GM19035 (cell line): ENCODE results near the gene DIAPH2.
A peak's percentile ranks its signal among the peaks of the same experiment; 100 is the strongest.
"Not testable (repeated sequence)": the region's sequence is repeated elsewhere in the genome, so short reads cannot be mapped to it uniquely, and the experiment has no call there.

Source experiments
- ATAC-seq: cut with Tn5 transposase; IDR thresholded peaks from one replicate; pipeline ENCODE4 v1.9.1; 2021; ENCODE audit not compliant: unreplicated experiment

The DIAPH2 gene

DNA sequence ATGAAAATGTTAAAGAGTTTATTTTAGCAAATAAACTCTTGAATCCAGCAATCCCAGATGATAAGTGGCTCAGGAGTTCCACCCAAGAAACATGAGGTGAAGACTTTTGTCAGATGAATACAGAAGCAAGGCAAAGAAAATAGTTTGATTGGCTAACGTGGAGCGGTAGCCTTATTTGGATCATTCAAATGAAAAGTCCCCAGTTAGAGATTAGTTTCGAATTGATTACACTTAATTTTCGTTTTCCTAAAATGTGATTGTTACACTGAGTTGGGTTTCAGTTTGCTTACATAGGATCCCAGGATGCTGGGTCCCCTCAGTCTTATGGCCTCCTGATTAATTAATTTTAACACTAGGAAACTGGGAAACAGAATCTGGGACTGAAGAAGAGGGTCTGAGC is 122.7 kb downstream of the DIAPH2 start:
- ATAC-seq: no peak

DNA sequence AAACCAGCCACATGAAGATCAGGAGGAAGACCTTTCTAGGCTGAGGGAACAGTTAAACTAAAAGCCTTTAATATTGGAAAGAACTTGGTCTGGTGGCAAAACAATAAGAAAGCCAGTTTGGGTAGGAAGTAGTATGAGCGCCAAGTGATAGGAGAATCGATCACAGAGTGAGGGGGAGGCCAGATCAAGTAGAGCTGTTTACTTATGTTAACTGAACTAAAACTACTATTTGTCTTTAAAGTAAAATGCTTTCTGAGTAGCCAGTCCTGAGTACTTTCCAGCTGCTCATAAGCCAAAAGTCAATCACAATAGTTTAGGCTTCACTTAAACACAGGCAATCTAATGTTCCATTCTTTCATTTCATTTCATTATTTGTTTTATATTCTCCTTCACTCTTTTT is 136.3 kb downstream of the DIAPH2 start:
- no peak for ATAC-seq

DNA sequence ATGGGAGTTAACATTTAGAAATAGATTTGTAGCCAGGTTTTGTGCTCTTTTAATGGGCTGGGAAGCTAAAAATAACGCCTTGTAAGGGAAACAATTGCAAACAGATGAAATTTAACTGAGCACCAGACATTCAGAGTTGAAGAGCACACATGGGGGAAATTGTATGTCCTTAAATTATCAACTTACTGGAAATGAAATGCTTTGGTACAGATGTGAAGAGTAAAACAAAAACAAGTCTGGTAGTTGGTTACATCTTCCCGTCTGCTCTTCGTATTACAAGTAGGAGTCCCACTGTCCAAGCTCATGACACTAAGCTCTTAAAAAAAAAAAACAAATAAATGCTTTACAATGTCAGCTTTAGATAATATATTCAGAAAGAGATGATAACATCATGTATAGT is 139.5 kb downstream of the DIAPH2 start:
- no peak for ATAC-seq

DNA sequence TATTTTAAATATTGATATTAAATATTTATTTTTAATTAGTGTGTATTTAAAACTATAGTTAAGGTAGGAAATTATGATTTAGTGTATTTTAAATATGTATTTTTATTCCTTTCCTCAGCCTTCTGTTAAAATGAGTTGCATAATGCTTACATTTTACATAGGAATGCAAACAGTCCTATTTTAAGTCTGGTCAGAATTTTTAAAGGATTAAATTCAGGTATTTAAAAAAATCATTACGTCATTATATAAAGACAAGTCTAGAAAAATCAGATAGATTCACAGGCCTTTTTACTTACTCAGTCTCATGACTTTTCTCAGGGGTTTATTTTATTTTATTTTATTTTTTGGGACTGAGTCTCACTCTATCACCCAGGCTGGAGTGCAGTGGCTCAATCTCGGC is 148.7 kb downstream of the DIAPH2 start:
- ATAC-seq: no peak

DNA sequence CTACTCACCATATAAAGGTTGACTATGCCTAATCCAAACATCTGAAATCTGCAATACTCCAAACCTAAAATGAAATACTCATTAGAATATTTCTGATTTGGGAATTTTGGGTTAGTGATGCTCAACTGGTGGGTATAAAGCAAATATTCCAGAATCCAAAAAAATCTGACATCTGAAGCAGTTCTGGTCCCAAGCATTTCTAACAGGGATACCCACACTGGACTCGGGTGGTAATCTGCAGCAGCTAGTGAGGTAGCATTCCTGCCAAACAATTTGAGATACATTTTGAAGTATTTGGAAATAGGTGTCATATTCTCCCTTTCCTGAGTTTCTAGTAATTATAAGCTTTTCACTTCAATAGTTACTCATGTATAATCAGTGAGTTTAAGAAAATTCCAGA is 149.5 kb downstream of the DIAPH2 start:
- no peak for ATAC-seq

DNA sequence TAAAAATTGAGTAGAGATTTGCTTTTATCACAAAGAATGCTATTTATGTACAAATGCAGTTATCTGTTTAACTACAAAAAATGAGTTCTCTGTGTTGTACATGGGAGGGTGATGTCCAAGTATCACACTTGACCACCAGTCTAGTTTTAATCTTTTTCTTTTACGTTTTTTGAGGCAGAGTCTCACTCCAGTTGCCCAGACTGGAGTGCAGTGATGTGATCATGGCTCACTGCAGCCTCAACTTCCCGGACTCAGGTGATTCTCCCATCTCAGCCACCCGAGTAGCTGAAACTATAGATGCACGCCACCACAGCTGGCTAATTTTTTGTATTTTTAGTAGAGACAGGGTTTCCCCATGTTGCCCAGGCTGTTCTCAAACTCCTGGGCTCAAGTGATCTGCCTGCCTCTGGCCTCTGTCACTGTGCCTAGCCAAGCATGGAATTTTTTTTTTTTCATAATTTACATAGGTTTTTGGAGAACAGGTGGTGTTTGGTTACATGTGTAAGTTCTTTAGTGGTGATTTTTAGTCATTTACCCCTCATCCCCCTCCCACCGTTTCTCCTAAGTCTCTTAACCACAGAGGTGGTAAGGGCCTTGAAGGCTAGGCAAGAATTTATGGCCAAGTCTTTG is 151.1 kb downstream of the DIAPH2 start:
- peak; percentile 83 for ATAC-seq

DNA sequence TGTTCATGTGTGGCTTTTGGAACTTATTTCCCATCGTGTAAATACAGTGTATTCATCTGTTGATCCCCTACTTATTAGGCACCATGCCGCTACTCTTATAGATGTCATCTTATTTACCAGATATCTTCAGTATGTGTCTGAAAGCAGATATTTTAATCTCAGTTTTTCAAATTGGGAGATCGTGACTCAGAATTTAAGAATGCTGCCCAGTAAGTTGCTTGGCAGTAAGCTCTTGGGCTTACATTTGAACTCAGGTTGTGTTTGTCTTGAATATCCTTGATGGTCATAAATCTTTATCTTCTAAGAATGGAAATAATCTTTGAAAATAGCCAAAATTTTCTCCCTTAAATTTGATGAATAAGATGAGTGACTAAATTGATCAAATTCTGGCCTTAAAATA is 153.2 kb downstream of the DIAPH2 start:
- no peak for ATAC-seq

DNA sequence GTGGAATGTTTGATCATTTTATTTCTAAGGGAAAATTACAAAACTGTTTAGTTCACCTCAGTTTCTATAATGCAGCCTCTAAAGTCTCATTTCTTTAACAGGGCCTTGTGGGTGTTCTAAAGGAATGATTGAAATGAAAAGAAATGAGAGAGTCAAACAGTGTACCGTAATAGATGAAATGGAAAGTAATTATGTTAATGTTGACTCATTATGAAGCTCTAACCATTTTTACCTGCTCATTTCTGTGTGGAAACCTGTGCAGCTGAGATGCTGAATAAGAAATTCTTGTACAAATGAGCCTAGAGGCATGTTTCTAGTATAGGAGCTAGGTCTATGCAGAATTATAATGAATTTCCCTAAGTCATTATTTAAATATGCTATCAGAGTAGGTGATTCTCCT is 153.9 kb downstream of the DIAPH2 start:
- no peak for ATAC-seq

DNA sequence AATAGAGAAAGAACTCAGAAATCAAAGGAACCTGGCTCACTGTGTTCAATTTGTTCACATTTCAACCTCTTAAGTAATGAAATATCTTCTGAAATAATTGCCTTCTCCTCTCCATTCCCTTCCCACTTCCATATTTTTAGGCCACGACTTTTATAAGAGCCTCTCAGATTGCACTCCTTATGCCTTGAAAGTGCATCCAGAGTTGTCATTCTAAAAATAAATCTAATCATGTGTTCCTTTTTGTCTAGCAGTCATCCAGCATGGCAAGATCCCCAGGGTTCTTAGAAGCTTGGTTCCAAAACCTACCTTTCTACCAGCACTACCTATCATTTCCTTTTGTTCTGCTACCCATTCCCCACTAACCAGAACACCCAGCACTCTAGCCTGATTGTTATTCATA is 156.7 kb downstream of the DIAPH2 start:
- ATAC-seq: no peak

DNA sequence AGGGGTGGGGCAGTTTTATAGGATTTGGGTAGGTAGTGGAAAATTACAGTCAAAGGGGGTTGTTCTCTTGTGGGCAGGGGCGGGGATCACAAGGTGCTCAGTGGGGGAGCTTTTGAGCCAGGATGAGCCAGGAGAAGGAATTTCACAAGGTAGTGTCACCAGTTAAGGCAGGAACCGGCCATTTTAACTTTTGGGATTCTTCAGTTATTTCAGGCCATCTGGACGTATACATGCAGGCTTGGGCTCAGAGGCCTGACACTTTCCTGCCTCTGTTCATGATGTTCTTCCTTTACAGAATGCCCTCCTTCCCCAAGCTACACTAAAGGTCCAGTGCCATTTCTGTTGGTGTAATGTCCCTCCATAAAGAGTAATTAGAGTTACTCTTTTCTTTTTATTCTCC is 157.2 kb downstream of the DIAPH2 start:
- ATAC-seq: not testable (repeated sequence)

DNA sequence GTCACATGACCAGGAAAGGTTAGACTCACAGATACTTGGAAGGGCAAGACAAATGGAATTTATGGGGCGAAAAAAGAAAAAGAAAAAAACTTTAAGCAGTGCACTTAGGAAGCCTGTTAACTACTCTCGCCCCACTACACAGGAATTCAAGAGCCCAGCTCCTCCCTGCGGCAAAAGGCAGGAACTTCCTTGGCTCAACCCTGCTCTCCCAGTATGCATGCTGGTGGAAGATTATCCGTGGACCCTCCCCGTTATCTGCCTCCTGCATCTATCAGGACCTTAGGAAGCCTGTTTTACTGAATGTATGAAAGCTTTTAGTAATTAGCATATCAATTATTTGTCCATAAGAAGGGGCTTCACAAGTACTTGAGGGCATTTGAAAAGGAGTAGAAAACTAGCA is 158.9 kb downstream of the DIAPH2 start:
- ATAC-seq: no peak

DNA sequence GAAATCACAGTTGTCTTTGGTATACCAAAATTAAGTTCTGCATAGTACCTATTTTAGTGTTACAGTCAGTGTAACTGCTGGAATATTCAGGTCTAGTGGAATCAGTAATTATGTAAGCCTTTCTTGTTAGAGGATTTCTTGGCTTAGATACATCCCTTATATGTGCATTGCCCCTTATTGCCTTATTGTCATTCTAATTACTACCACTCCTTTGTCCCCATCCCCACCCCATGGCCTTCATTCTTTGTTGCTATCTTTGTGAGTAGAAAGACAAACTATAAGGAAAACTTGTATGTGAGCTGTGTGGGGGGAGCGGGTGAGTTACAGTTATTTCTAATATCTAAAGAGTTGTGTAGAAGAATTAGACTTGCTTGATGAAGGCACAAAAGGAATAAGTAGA is 162.2 kb downstream of the DIAPH2 start:
- no peak for ATAC-seq

DNA sequence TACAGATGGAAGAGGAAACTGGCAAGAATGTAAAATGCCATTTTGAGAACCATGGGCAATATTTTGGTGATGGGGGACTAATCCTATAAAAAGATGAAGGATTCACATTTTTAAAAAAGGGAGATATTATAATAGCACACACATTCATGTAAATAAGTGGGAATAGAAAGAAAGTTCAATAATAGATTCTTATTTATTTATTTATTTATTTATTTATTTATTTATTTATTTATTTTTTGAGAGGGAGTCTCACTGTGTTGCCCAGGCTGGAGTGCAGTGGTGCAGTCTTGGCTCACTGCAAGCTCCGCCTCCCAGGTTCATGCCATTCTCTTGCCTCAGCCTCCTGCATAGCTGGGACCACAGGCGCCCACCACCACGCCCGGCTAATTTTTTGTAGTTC is 174.8 kb downstream of the DIAPH2 start:
- not testable (repeated sequence) for ATAC-seq

DNA sequence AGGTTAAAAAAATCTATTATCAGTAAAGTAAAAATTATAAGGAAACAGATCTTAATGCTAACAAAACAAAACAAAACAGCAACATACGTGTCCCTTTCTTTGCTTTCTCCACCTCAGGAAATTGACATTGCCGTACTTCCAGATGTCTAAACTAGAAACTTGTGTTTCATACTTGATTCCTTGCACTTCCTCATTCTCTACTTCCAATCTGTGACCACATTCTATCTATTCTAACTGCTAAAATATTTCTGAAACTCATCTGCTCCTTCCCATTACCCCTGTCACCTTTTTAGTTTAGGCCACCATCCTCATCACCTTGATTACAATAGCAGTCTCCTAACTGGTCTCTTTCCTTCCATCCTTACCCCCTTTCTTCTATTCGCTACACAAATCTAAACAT is 176.6 kb downstream of the DIAPH2 start:
- ATAC-seq: no peak

DNA sequence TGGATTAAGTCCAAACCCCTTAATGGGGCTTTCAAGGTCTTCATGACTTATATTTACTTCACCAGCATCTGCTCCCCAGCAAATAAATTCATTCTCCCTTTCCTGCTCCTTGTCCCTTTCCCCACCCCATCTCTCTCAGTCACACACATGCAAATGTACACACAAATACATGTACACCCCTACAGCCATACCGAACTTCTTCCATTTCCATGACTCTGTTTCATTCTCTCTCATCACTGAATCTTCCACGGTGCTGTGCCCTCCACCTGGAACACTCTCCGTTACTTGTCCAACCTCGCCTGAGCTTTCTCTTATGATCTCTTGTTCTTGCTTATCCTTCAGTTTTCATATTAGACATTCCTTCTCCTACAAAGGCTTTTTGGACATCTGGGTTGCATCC is 177.0 kb downstream of the DIAPH2 start:
- no peak for ATAC-seq

DNA sequence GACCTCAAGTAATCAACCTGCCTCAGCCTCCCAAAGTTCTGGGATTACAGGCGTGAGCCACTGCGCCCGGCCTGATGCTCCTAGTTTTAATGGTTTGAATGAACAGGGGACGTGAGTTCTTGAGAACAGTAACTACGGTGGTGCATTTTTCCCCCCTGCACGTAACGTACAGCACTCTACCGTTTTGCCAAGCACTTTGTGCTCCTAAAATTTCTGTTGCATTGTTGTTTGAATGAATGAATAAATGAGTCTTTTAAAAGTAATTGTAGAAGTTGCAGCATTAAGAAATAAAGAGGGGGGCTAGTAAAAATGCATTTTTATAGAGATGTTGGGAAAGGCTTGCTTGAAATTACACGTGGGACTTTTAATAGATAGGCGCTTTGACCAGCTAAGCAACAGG is 199.0 kb downstream of the DIAPH2 start, which contains the start of gene RPA4:
RPA4 (plus strand) TSS at position 301 of the 400 bp plus-strand sequence. CDS start 403 bp downstream, outside the sequence.
- no peak for ATAC-seq

DNA sequence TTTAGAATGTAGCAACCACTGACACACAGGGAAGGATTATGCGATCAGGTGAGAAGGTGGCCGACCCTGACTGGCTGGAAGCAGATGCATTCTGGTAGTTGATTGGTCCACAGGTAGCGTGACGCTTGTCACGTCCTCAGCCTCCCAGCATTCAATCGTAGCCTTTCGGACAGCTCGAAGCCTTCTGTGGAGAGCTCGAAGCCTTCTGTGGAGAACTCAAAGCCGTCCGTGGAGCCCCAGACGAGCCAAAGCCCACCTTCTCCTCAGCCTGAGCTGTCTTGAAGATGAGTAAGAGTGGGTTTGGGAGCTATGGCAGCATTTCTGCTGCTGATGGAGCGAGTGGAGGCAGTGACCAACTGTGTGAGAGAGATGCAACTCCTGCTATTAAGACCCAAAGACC is 199.4 kb downstream of the DIAPH2 start:
- ATAC-seq: no peak

DNA sequence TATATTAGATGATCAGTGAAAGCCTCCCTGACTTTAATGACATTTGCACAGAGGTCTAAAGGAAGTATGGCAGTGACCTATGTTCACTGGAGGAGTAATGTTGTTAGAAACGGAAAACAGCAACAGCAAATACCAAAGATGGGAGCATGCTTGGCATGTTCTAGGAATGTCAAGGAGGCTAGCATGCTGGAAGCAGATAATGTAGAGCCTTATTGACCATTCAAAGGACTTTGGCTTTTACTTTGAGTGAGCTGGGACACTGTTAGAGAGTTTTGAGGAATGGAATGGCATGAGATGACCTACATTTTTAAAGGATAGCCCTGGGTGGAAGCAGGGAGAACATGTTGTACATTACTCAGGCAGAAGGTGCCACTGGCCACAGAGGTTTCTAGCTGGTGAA is 205.1 kb downstream of the DIAPH2 start:
- no peak for ATAC-seq

DNA sequence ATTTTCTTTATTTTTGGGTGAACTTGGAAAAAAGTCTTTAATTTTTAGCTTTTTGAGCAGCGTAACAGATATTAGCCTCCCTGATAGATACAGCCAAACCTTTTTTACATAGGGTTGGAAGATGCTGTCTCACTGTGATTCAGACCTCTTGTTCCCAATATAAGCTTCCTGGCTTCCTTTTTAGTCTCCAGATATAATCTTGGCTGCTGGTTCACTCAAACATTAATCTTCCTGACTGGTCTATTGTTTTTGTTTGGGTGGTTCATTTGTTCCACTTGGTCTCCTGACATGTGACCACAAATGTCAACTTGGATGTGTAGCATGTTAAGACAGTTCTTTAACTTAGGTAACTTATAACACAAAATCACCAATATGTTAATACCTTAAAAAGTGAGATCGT is 222.1 kb downstream of the DIAPH2 start:
- no peak for ATAC-seq

DNA sequence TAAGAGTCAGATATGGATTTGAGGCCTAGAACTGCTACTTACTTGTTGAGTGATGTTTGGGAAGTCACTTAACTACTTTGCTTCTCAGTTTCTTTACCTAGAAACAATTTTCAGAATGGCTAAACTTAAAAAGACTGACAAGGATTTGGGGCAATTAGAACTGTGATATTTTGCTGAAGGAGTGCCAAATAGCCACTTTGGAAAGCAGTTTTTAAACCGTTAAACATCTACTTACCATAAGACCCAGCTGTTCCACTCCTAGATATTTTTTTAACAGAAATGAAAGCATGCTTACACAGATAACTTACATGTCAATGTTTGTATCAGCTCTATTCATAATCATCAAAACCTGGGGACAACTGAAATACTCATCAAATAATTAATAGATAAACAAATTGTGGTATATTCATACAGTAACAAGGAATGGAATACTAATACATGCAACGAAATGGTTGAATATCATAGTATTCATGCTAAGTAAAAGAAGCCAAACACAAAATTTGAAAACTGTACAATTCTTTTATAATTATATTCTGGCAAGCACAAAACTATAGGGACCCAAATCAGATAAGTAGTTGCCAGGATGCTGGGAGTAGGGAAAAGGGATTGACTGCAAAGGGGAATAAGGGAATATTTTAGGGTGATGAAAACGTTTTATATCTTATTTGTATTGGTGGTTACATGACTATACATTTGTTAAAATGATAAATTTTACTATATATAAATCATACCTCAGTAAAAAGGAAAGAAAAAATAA is 223.1 kb downstream of the DIAPH2 start:
- ATAC-seq: no peak

DNA sequence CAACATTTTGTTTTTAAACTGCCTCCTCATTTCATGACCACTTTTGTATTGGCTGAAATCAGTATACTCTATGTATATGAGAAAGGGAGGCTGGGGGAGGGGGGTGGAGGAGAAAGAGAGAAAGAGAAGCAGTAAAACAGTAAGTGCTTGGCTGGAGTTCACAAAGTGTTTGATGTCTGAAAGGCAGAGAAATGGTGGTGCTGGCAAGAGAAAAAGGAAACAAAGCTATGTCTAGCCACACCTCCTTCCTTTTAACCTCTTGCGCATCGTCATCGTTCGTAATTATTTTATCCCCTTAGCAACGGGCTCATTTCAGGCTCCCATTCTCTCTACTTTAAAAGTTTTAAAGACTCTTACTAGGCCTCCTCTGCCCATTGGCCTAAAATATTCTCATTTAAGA is 224.6 kb downstream of the DIAPH2 start:
- no peak for ATAC-seq

DNA sequence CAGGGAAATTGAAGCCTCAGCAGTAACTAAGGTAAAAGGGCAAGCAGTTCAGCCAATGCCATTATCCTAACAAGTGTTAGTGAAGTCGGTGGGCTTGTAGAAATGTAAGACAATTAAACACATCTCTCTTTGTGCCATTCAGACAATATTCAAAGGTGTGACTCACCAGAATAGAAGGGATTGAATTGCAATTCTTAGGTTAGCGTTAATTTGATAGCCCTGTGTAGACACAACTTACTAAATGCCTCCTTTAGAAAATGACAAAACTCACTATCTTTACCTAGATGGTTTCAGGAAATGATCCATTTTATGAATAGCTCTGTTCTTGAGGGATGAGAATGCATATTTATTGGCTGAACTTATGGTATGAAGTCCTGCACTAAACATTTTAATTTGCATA is 234.2 kb downstream of the DIAPH2 start:
- no peak for ATAC-seq

DNA sequence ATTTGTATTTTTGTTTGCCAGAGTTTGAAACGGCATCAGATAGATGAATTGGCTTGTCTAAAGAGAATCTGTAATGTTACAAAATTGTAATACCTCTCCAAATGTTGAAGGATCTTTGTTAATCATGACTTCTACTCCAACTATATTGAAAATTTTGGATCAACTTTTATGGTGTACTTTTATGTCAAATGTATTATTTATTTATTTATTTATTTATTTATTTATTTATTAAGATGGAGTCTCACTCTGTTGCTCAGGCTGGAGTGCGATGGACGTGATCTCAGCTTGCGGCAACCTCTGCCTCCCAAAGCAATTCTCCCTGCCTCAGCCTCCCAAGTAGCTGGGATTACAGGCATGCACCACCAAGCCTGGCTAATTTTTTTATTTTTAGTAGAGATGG is 235.0 kb downstream of the DIAPH2 start:
- no peak for ATAC-seq
